ENCODE results near the gene DPH7.
"Not testable (repeated sequence)": the region's sequence is repeated elsewhere in the genome, so short reads cannot be mapped to it uniquely, and the experiment has no call there.

Gene DPH7

DNA sequence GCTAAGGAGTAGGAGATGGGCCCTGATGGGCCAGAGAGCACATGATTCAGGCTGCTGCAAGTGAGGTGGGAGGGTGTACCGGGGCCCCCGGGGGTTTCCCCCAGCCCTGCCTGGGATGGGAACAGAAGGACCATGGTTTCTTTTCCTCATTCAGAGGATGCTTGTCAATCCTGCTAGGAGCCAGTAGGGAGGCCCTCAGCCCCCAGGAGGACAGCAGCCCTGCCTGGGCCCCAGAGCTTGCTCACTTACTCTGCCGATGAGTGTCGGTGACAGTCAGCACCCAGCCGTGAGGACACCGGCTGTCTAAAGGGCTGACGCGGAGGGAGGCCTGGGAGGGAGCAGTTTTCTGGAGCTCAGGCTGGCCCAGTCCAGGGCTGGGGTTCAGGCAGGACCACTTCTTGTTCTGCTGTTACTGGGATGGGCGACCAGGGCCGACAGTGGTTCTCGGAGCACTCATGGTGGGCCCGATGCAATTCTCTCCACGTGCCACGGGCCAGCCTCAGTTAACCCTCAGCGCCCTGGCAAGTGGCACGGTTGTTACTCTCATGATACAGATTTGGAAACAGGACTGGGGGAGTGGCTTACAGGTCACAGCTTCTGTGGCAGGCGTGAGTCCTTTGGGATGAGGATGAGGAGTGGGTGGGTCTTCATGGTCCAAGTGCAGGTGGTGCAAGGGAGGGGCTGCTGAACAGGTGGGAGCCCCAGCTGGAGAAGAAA, 28.6 kb upstream of the DPH7 start:
- in situ Hi-C loops (cut with HindIII; ENCODE audit: low pct_ligation_motif_present, low pct_unique_long_range_greater_than_20kb, low sequenced_read_pairs) = no loop called here
- DNase-seq = no peak

DNA sequence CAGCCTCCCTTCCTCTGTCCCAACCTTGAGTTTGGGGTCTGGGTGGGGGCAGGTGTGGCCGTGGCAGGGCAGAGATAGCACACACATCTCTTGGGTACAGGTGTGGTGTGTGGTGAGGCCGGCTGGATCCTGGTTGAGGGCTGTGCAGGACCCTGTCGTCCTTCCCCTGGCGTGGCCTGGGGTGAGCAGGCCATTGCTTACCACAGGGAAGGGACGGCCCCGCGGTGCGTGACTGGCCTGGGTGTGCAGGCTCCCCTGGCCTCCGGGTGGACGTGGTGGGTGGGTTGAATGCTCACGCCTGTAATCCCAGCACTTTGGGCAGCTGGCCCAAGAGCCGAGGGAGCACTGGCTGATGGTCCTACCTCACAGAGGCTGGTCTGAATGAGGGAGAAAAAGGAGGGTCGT, 28.0 kb upstream of the DPH7 start:
- no peak for DNase-seq
- in situ Hi-C loops (cut with HindIII; ENCODE audit: low pct_ligation_motif_present, low pct_unique_long_range_greater_than_20kb, low sequenced_read_pairs) = no loop called here

DNA sequence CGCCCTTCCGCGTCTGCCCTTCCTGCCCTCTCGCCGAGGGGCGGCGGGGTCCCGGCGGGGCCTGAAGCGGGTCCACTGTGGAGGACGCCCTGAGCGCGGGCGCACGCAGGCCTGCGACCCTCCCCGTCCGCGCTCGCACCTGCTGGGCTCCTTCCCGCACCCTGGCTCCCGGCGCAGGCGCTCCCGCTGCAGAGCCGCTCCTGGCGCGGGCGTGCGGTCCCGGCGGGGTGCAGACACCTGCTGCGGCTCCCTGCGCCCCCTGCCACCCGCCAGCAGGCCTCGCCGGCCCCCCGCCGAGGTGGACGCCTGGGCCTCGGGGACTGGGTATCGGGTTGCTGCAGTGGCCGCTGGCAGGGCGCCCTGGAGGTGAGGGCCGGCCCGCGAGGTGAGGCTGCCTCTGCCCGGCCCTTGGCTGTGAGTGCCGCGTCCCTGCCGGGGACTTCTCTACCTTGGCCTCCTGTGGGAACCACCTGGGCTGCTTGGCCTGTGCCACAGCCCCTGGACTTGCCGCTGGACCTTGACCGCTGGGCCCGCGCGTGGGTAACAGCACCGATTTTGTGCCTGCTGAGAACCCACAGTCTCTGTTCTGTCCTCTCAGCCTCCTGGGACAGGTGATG, 27.4 kb upstream of the DPH7 start:
- no peak for DNase-seq

DNA sequence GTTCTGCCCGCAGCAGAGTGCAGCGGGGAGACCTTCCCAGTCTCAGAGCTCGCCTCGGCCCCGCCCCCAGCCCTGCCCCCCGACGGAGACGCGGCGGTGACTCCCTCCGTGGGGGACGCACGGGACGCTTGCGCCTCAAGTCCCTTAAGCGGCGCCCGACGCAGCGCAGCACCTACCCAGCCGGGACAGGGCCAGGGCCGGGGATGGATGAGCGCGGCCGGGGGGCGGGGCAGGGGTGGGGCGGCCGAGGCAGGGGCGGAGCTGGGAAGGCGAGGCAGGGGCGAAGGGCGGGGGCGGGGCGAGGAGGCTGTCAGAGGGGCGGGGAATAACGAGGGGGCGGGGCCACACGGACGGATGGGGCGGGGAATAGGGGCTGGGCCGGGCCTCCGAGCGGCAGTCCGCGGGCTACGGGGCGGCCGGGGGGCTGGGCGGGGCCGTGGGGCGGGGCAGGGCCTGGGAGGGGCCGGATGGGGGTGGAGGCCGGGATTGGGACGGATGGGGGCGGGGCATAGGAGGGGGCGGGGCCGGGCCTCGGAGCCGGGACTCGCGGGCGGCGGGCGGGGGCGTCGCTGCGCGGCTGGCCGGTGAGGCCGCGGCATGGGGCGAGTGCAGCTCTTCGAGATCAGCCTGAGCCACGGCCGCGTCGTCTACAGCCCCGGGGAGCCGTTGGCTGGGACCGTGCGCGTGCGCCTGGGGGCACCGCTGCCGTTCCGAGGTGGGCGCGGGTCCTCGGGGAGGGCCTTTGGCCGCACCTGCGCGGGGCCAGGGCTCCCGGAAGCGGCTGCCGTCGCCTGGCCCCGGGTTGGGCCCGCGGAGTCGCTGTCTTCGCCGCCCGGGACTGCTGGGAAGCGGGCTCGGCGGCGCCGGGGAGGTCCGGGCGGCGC, 26.6 kb upstream of the DPH7 start, which contains the start of gene ARRDC1:
TSS of gene ARRDC1 (plus strand) at position 566 of the 884 bp plus-strand sequence. CDS start at position 598, 32 bp downstream.
- in situ Hi-C loops (cut with HindIII; ENCODE audit: low pct_ligation_motif_present, low pct_unique_long_range_greater_than_20kb, low sequenced_read_pairs) = no loop called here
- peak; percentile 83 for DNase-seq

More for the DNA sequence above, 27.4 kb upstream of the DPH7 start:
- in situ Hi-C loops (cut with HindIII; ENCODE audit: low pct_ligation_motif_present, low pct_unique_long_range_greater_than_20kb, low sequenced_read_pairs) = no loop called here

DNA sequence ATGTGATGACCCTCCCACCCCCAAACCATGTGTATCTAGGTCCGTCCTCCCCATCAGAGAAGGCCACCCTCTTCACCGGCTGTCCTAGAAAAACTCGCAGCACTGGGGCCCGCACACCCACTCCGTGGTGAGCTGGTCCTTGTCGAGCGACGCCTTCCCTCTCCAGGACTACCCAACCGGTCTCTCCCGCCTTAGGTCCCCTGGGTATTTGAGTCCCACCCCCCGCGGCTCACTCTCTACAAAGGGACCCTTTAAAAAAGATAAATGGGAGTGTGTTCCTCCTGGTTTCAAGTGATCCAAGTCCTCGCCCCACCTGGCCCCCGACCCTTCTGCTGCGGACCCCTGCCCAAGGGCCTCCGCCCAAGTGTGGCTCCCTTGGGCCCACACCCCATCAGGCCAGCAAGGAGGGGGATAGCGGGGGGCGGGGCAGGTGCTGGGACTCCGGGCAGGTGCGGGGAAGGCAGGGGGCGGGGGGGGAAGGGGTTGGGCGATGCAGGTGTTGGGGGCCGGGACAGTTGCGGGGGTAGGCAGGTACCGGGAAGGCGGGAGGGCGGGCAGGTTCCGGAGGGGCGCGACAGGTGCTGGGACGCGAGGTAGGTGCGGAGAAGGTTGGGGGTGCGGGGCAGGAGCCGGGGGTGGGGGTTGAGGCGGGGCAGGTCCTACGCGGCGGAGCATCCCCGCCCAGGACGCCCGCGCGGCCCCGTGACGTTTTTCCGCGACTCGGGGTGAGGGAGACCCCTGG, 25.8 kb upstream of the DPH7 start:
- in situ Hi-C loops (cut with HindIII; ENCODE audit: low pct_ligation_motif_present, low pct_unique_long_range_greater_than_20kb, low sequenced_read_pairs) = no loop called here

DNA sequence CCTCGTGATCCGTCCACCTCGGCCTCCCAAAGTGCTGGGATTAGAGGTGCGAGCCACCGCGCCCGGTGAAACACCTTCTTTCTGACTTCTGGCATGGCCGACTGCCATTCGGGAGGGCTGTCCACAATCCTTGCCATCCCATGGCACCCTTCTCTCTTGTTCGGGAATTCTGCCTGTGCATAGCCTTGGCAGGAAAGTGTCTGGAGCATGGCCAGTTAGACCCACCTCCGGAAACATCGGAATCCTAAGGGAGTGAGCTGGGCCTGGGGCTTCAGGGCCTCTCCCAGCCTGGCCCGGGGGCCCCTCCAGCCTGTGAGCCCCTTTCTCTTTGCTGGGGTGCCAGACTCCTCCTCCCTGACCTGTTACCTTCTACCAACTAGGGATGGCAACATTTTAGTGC, 25.2 kb upstream of the DPH7 start:
- in situ Hi-C loops (cut with HindIII; ENCODE audit: low pct_ligation_motif_present, low pct_unique_long_range_greater_than_20kb, low sequenced_read_pairs) = no loop called here
- no peak for DNase-seq

More for the DNA sequence above, 25.8 kb upstream of the DPH7 start:
- DNase-seq = no peak

DNA sequence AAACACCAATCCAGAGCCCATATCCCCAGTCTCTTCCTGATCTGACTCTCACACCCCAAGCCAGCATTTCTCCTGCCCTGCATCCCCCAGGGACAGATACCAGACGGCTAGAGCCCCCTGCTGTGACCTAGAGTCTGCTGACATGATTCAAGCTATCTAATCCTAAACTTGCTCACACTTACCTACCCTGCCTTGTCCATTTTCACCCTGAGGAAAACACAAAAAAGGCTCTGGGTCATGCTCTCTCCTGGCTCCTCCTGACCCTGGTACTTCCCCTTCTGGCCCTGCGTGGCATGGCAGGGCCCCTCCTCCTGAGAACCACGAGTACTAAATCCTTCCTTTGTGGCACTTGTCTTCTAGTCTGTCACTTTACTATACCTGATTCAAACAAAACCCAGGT, 23.9 kb upstream of the DPH7 start:
- no peak for DNase-seq
- in situ Hi-C loops (cut with HindIII; ENCODE audit: low pct_ligation_motif_present, low pct_unique_long_range_greater_than_20kb, low sequenced_read_pairs) = no loop called here

DNA sequence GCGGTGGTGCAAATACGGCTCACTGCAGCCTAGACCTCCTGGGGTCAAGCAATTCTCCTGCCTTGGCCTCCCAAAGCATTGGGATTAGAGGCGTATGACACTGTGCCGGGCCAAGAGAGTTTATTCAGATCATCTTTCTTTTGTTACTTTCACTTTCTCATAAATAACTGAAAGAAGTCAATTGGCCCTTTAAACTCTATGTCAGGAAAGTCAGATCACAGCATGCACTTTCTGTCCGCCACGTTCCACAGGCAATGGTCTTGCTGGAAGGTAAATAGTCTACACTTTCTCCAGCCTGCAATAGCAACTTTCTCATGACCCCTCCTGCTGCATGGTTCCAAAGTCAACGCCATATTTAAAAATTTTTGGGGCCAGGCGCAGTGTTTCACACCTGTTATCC, 20.2 kb upstream of the DPH7 start:
- in situ Hi-C loops (cut with HindIII; ENCODE audit: low pct_ligation_motif_present, low pct_unique_long_range_greater_than_20kb, low sequenced_read_pairs) = no loop called here
- DNase-seq = no peak

DNA sequence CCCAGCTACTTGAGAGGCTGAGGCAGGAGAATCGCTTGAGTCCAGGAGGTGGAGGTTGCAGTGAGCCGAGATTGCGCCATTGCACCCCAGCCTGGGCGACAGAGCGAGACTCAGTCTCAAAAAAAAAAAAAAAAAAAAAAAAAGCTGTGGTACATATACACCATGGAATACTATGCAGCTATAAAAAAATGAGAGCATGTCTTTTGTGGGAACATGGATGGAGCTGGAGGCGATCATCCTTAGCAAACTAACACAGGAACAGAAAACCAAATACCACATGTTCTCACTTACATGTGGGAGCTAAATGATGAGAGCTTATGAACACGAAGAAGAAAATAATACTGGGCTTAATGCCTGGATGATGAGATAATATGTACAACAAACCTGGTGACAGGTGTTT, 17.9 kb upstream of the DPH7 start:
- DNase-seq; in situ Hi-C loops (cut with HindIII; ENCODE audit: low pct_ligation_motif_present, low pct_unique_long_range_greater_than_20kb, low sequenced_read_pairs): not testable (repeated sequence)

DNA sequence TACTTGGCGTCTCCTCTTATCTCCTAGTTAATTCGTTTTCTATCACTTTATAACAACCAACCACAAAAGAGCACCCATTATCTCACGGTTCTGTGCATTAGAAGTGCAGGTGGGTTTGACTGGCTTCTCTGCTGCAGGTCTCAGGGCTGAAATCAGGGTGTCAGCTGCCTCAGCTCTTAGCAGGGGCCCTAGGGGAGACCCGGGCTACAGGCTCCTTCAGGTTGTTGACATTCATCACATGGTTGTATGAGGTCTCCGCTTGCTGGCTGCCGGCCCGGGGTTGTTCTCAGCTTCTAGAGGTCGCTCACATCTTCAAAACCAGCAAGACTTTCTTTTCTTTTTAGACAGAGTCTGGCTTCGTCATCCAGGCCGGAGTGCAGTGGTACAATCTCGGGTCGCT, 14.5 kb upstream of the DPH7 start:
- DNase-seq = no peak
- in situ Hi-C loops (cut with HindIII; ENCODE audit: low pct_ligation_motif_present, low pct_unique_long_range_greater_than_20kb, low sequenced_read_pairs) = no loop called here

DNA sequence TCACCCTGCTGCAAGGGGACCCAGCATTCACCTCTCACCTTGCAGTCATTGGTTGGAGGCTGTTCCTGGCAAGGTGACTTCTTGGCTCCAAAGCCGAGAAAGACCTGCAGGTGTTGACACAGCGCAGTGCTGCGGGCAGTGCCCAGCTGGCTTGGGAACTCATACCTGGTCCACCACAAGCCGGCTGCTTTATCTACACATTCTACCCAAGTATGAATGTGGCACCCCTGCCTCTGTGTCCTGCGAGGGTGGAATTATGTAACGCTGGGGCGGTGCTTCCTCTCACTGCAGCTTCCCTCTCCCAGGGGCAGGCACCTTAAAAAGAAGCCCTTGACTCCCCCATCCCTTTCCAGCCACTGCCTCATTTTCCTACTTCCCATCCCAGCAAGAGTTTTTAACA, 14.0 kb upstream of the DPH7 start:
- DNase-seq = no peak
- in situ Hi-C loops (cut with HindIII; ENCODE audit: low pct_ligation_motif_present, low pct_unique_long_range_greater_than_20kb, low sequenced_read_pairs) = no loop called here

DNA sequence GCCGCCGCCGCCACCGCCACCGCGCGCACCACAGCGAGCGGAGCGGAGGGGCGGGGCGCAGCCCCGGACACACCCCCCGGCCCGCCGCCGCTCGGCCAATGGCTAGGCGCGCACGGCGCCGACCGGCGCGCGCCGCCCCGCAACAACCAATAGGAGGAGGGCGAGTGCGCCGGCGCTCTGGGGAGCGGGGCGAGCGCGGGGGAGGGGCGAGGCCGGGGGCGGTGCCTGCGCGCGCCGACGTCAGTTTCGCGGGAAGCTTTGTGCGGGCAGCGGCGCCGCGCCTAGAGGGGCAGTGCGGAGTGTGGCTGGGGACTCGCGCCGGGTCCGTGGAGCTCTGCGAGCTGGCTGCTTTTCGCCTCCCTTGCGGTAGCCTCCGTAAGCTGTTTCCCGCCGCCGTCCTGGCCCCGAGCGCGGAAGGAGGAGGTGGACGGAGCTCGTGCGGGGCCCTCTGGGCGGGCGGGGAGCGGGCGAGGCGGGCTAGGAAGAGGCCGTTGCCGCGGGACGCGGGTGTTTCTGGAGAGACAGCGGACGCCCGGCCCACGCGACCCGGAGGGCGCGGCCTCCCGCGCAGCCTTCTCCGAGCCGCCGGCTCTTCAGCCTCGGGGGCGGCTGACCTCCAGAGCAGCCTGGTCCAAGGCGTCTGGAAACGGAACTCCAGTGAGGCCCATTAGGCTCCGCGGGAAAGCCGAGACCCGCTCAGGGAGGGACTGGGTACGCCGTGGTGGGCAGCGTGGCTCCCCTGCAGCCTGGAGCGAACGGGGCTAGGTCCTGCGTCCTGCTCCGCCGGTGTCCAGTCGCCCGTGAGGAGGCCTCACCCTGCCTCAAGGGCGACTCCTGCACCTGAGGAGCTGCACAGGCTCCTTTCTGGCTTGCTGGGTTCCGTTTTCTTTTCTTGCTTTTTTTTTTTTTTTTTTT, 12.0 kb upstream of the DPH7 start, which contains the start of gene ZMYND19:
TSS of gene ZMYND19 (minus strand) at position 44 of the 915 bp plus-strand sequence. CDS start 249 bp downstream, outside the sequence.
- peak; percentile 83 for DNase-seq
- in situ Hi-C loops (cut with HindIII; ENCODE audit: low pct_ligation_motif_present, low pct_unique_long_range_greater_than_20kb, low sequenced_read_pairs) = no loop called here

DNA sequence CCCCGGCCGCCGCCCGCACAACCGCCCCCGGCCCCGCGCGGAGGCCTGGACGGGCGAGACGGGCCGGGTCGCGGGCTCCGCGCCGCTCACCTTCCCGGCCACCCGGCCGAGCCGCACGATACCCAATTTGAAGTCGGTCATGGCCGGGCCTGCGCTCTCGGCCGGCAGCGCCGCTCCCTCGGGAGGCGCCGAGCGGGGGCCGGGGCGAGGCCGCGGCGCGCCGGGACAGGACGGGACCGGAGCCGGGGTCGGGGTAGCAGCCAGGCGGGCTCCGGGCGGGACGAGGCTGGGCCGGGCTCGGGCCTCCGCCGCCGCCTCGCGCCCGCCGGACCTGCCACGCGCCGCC, 11.4 kb upstream of the DPH7 start:
- in situ Hi-C loops (cut with HindIII; ENCODE audit: low pct_ligation_motif_present, low pct_unique_long_range_greater_than_20kb, low sequenced_read_pairs) = no loop called here
- no peak for DNase-seq

DNA sequence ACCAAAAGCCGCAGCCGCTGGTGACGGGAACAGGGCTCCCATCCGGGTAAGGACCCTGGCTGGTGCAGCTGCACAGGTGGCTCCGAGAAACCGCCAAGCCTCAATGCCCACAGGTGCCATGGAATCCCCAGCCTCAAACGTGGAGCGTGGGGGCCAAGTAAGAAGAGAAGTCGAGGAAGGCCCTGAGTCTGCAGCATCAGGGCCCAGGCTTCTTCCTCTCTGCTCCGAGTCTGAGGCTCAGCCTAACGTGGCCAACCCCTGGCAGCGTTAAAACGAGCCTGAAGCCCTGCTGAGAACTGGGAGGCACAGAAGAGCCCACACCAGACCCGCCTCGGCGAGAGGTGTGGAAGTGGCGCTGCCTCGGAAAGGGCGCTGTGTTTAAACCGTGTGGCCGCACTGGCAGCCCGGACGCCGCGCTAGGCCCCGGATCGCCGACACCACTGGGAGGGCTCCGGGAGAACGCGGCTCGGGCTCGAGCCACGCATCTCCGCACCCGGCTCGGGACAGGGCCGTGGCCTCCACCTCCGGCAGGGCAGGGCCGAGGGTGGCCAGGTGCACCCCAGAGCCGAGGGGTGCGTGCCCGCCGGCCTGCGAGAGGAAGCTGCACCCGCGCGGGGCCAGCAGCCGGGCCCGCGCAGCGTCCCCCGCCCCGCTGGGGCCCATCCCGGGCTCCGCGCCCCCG, 10.9 kb upstream of the DPH7 start:
- no peak for DNase-seq
- in situ Hi-C loops (cut with HindIII; ENCODE audit: low pct_ligation_motif_present, low pct_unique_long_range_greater_than_20kb, low sequenced_read_pairs) = no loop called here

DNA sequence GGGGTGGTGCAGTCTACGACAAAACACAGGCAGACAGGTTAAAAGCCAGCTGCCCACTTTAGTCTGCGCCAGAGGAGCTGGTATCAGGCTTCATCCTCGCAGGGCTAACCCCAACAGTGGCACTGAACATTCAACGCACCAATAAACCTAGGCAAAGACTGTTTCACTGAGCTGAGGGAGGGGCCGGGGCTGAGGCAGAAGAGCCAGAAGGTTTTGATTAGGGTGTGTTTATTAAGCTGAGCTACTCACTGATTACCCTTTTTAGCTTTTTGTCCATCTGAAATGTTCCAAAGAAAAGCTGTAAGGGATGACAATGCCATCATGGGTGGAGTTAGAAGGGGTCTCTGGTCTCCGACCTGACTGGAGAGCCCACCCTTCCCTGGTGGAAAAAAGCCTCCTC, 10.2 kb upstream of the DPH7 start:
- no peak for DNase-seq
- in situ Hi-C loops (cut with HindIII; ENCODE audit: low pct_ligation_motif_present, low pct_unique_long_range_greater_than_20kb, low sequenced_read_pairs) = no loop called here

DNA sequence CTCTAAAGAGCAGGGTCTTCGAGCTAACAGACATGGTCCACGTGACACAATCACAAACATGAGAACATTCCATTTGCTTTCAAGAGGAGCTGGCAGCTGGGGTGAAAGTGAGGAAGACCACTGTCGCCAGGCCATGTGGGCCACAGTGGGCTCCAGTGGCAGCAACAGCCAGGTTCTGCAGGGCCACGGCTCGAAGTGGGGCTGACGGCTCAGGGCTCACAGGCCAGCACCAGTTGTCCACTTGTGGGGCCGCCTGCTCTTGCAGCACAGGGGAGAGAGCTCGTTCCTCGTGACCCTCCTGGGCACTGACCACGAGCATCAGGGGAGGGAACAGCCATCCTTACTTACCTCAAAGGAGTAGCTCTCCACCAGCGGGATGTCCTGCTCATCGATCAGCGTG, 9.6 kb upstream of the DPH7 start:
- in situ Hi-C loops (cut with HindIII; ENCODE audit: low pct_ligation_motif_present, low pct_unique_long_range_greater_than_20kb, low sequenced_read_pairs) = no loop called here
- no peak for DNase-seq

DNA sequence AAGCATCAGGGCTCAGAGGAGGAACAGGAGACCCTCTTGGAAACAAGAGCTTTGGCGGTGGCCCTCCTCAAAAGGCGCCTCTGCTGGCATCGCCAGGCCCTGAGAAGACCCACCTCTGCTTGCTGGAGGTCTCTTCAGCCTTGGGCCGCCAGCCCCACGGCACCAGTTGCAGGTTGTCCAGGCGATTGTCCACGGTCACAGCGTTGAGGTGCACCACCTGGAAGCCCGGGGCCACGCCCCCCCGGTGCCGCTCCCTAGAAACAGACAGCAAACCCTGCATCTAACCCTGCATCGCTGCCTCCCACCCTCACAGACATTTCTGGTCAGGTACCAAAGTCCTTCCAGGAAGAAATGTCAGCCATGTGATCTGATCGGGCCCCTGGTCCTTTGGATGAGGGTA, 8.1 kb upstream of the DPH7 start:
- no peak for DNase-seq
- in situ Hi-C loops (cut with HindIII; ENCODE audit: low pct_ligation_motif_present, low pct_unique_long_range_greater_than_20kb, low sequenced_read_pairs) = no loop called here

Measured in ACHN (cell line).